Measurements from ENCODE around the gene KCNH1.
"Not testable (repeated sequence)": the region's sequence is repeated elsewhere in the genome, so short reads cannot be mapped to it uniquely, and the experiment has no call there.

Gene KCNH1

GRCh38 chr1:211066781-211067384, 67.1 kb downstream of the KCNH1 start:
- no peaks in the 10 kb centered on the region for H3K36me3 ChIP-seq (ENCODE audit: control insufficient read depth, insufficient read depth, low read length)
- H3K4me1 ChIP-seq (ENCODE audit: control insufficient read depth, insufficient read depth, low read length): no peaks in the 10 kb centered on the region
- no peak overlapping the region for H3K4me3 ChIP-seq (ENCODE audit: insufficient read depth, low read depth, low read length)
- no peaks in the 10 kb centered on the region for H3K9me3 ChIP-seq (ENCODE audit: control insufficient read depth, low read length)
- no peaks in the 10 kb centered on the region for H3K27me3 ChIP-seq (ENCODE audit: control insufficient read depth, insufficient read depth, low read length, poor library complexity, severe bottlenecking)
- 87 to 88% methylated on average over 4 to 7 of the region's 7 CpGs for WGBS, 2 experiments
- H3K27ac ChIP-seq (ENCODE audit: insufficient read depth, low read depth, low read length, poor library complexity, severe bottlenecking): no peak overlapping the region

GRCh38 chr1:211041838-211042237, 92.1 kb downstream of the KCNH1 start:
- H3K27me3 ChIP-seq (ENCODE audit: control insufficient read depth, insufficient read depth, low read length, poor library complexity, severe bottlenecking); H3K27ac ChIP-seq (ENCODE audit: insufficient read depth, low read depth, low read length, poor library complexity, severe bottlenecking); H3K4me3 ChIP-seq (ENCODE audit: insufficient read depth, low read depth, low read length); H3K9me3 ChIP-seq (ENCODE audit: control insufficient read depth, low read length); H3K4me1 ChIP-seq (ENCODE audit: control insufficient read depth, insufficient read depth, low read length); H3K36me3 ChIP-seq (ENCODE audit: control insufficient read depth, insufficient read depth, low read length): not testable (repeated sequence)
- 83 to 92% methylated on average over 3 of the region's 3 CpGs for WGBS, 2 experiments

GRCh38 chr1:211037095-211037494, 96.9 kb downstream of the KCNH1 start:
- no peaks in the 10 kb centered on the region for H3K36me3 ChIP-seq (ENCODE audit: control insufficient read depth, insufficient read depth, low read length)
- H3K4me1 ChIP-seq (ENCODE audit: control insufficient read depth, insufficient read depth, low read length): no peaks in the 10 kb centered on the region
- H3K4me3 ChIP-seq (ENCODE audit: insufficient read depth, low read depth, low read length): no peak overlapping the region
- H3K9me3 ChIP-seq (ENCODE audit: control insufficient read depth, low read length): no peaks in the 10 kb centered on the region
- no peaks in the 10 kb centered on the region for H3K27me3 ChIP-seq (ENCODE audit: control insufficient read depth, insufficient read depth, low read length, poor library complexity, severe bottlenecking)
- WGBS, 2 experiments: 96 to 97% methylated on average over 1 to 2 of the region's 2 CpGs
- no peak overlapping the region for H3K27ac ChIP-seq (ENCODE audit: insufficient read depth, low read depth, low read length, poor library complexity, severe bottlenecking)

- Histone ChIP-seq H3K4me1 (ENCODE audit: control insufficient read depth, insufficient read depth, low read length) (no peaks in the 10 kb centered on the region), H3K9me3 (ENCODE audit: control insufficient read depth, low read length) (no peaks in the 10 kb centered on the region), H3K36me3 (ENCODE audit: control insufficient read depth, insufficient read depth, low read length) (no peaks in the 10 kb centered on the region), H3K27me3 (ENCODE audit: control insufficient read depth, insufficient read depth, low read length, poor library complexity, severe bottlenecking) (no peaks in the 10 kb centered on the region), H3K27ac (ENCODE audit: insufficient read depth, low read depth, low read length, poor library complexity, severe bottlenecking) (no peak overlapping the region), H3K4me3 (ENCODE audit: insufficient read depth, low read depth, low read length) (no peak overlapping the region)
- WGBS, 2 experiments: 96 to 98% methylated on average over 3 of the region's 3 CpGs
These were observed 97.4 kb downstream of the KCNH1 start for GRCh38 chr1:211036381-211037060.

- H3K27me3 ChIP-seq (ENCODE audit: control insufficient read depth, insufficient read depth, low read length, poor library complexity, severe bottlenecking): no peaks in the 10 kb centered on the region
- H3K4me3 ChIP-seq (ENCODE audit: insufficient read depth, low read depth, low read length): no peak overlapping the region
- no peaks in the 10 kb centered on the region for H3K36me3 ChIP-seq (ENCODE audit: control insufficient read depth, insufficient read depth, low read length)
- 90 to 93% methylated on average over 3 of the region's 3 CpGs for WGBS, 2 experiments
- no peak overlapping the region for H3K27ac ChIP-seq (ENCODE audit: insufficient read depth, low read depth, low read length, poor library complexity, severe bottlenecking)
- H3K4me1 ChIP-seq (ENCODE audit: control insufficient read depth, insufficient read depth, low read length): no peaks in the 10 kb centered on the region
- no peaks in the 10 kb centered on the region for H3K9me3 ChIP-seq (ENCODE audit: control insufficient read depth, low read length)
These were observed 98.0 kb downstream of the KCNH1 start for GRCh38 chr1:211035821-211036380.

GRCh38 chr1:211033921-211034525, 99.9 kb downstream of the KCNH1 start:
- no peak overlapping the region for H3K4me3 ChIP-seq (ENCODE audit: insufficient read depth, low read depth, low read length)
- WGBS, 2 experiments: 90% methylated on average over 2 of the region's 2 CpGs; no CpG with 5 or more reads in 1 of the 2 experiments
- H3K36me3 ChIP-seq (ENCODE audit: control insufficient read depth, insufficient read depth, low read length): no peaks in the 10 kb centered on the region
- no peak overlapping the region for H3K27ac ChIP-seq (ENCODE audit: insufficient read depth, low read depth, low read length, poor library complexity, severe bottlenecking)
- no peaks in the 10 kb centered on the region for H3K4me1 ChIP-seq (ENCODE audit: control insufficient read depth, insufficient read depth, low read length)
- no peaks in the 10 kb centered on the region for H3K27me3 ChIP-seq (ENCODE audit: control insufficient read depth, insufficient read depth, low read length, poor library complexity, severe bottlenecking)
- H3K9me3 ChIP-seq (ENCODE audit: control insufficient read depth, low read length): no peaks in the 10 kb centered on the region

GRCh38 chr1:211024901-211025300, 109.0 kb downstream of the KCNH1 start:
- H3K27ac ChIP-seq (ENCODE audit: insufficient read depth, low read depth, low read length, poor library complexity, severe bottlenecking): no peak overlapping the region
- no peaks in the 10 kb centered on the region for H3K27me3 ChIP-seq (ENCODE audit: control insufficient read depth, insufficient read depth, low read length, poor library complexity, severe bottlenecking)
- H3K36me3 ChIP-seq (ENCODE audit: control insufficient read depth, insufficient read depth, low read length): no peaks in the 10 kb centered on the region
- 91 to 95% methylated on average over 2 of the region's 2 CpGs for WGBS, 2 experiments
- no peak overlapping the region for H3K4me3 ChIP-seq (ENCODE audit: insufficient read depth, low read depth, low read length)
- H3K9me3 ChIP-seq (ENCODE audit: control insufficient read depth, low read length): no peaks in the 10 kb centered on the region
- no peaks in the 10 kb centered on the region for H3K4me1 ChIP-seq (ENCODE audit: control insufficient read depth, insufficient read depth, low read length)

- H3K27me3 ChIP-seq (ENCODE audit: control insufficient read depth, insufficient read depth, low read length, poor library complexity, severe bottlenecking): no peaks in the 10 kb centered on the region
- H3K27ac ChIP-seq (ENCODE audit: insufficient read depth, low read depth, low read length, poor library complexity, severe bottlenecking): no peak overlapping the region
- H3K4me1 ChIP-seq (ENCODE audit: control insufficient read depth, insufficient read depth, low read length): no peaks in the 10 kb centered on the region
- WGBS, 2 experiments: no CpG with 5 or more reads among the region's 1 CpG
- no peak overlapping the region for H3K4me3 ChIP-seq (ENCODE audit: insufficient read depth, low read depth, low read length)
- no peaks in the 10 kb centered on the region for H3K36me3 ChIP-seq (ENCODE audit: control insufficient read depth, insufficient read depth, low read length)
- H3K9me3 ChIP-seq (ENCODE audit: control insufficient read depth, low read length): no peaks in the 10 kb centered on the region
These were observed 114.7 kb downstream of the KCNH1 start for GRCh38 chr1:211019266-211019665.

GRCh38 chr1:211018690-211019089, 115.3 kb downstream of the KCNH1 start:
- Histone ChIP-seq H3K27ac (ENCODE audit: insufficient read depth, low read depth, low read length, poor library complexity, severe bottlenecking) (no peak overlapping the region), H3K27me3 (ENCODE audit: control insufficient read depth, insufficient read depth, low read length, poor library complexity, severe bottlenecking) (no peaks in the 10 kb centered on the region), H3K36me3 (ENCODE audit: control insufficient read depth, insufficient read depth, low read length) (no peaks in the 10 kb centered on the region), H3K9me3 (ENCODE audit: control insufficient read depth, low read length) (no peaks in the 10 kb centered on the region), H3K4me3 (ENCODE audit: insufficient read depth, low read depth, low read length) (no peak overlapping the region), H3K4me1 (ENCODE audit: control insufficient read depth, insufficient read depth, low read length) (no peaks in the 10 kb centered on the region)
- WGBS, 2 experiments: 88 to 92% methylated on average over 5 of the region's 5 CpGs

GRCh38 chr1:211017075-211017718, 116.8 kb downstream of the KCNH1 start:
- Histone ChIP-seq H3K27me3 (ENCODE audit: control insufficient read depth, insufficient read depth, low read length, poor library complexity, severe bottlenecking) (no peaks in the 10 kb centered on the region), H3K4me1 (ENCODE audit: control insufficient read depth, insufficient read depth, low read length) (no peaks in the 10 kb centered on the region), H3K9me3 (ENCODE audit: control insufficient read depth, low read length) (no peaks in the 10 kb centered on the region), H3K27ac (ENCODE audit: insufficient read depth, low read depth, low read length, poor library complexity, severe bottlenecking) (no peak overlapping the region), H3K36me3 (ENCODE audit: control insufficient read depth, insufficient read depth, low read length) (no peaks in the 10 kb centered on the region), H3K4me3 (ENCODE audit: insufficient read depth, low read depth, low read length) (no peak overlapping the region)
- WGBS, 2 experiments: 65 to 69% methylated on average over 6 of the region's 6 CpGs

Measured in ectodermal cell (in vitro differentiated cells).